T-helper 1 cell (primary cell): Measurements from ENCODE around the gene NKAIN2.
"Not testable (repeated sequence)": the region's sequence is repeated elsewhere in the genome, so short reads cannot be mapped to it uniquely, and the experiment has no call there.

Experiments used
- DNase-seq, 5 donors: peaks; one replicate each; pipeline ENCODE4 v3.0.0-alpha.2; 2012 to 2020

The NKAIN2 gene

DNA sequence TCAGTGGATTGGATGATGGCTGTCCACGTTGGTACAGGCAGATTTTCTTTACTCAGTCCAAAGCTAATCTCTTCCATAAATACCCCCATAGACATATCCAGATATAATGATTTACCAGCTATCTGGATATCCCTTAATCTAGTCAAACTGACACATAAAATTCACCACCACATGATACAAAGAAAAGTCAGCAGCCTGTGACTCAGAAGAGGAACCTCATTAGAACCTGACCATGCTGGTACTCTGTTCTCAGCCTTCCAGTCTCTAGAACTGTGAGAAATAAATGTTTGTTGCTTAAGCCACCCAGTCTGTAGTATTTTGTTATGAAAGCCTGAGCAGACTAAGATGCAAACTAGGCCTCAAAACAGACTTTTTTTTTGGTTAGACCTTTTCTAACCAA is 727.3 kb downstream of the NKAIN2 start:
- DNase-seq = no peak

DNA sequence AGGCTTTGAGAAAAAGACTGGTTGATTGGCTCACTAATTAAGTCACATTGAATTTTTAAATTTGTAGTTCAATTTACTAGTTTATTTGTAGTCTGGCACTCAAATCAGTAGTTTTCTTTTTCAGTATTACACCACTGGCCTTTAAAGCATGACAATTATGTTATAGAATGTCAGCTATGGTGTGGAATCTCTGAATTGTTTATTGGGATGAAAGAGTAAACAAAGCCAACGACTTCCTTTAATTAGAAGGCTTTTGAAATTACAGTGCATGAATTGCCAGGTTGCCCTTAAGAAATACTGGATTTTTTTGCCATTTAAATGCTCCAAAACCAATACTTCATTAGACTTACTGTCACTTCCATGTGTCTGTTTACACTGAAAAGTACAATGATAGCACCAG is 731.6 kb downstream of the NKAIN2 start:
- no peak for DNase-seq

DNA sequence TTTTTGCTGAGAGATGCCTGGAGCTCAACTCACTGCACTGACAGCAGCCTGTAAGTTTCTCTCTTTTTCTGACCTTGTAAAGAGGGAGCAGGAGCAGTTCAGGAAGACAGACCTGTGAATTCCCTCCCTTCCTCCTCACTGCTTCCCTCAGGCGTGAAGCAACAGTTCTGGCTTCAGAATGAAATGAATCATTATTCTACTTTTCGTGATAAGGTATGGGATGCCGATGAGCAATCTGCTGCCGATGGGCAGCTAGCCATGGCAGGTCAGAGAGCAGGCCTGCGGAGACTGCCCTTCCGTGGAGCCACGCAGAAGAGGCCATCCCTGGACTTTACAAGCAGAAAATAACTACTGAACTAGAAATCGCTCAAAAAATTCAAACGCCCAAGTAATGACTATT is 732.1 kb downstream of the NKAIN2 start:
- DNase-seq = no peak

DNA sequence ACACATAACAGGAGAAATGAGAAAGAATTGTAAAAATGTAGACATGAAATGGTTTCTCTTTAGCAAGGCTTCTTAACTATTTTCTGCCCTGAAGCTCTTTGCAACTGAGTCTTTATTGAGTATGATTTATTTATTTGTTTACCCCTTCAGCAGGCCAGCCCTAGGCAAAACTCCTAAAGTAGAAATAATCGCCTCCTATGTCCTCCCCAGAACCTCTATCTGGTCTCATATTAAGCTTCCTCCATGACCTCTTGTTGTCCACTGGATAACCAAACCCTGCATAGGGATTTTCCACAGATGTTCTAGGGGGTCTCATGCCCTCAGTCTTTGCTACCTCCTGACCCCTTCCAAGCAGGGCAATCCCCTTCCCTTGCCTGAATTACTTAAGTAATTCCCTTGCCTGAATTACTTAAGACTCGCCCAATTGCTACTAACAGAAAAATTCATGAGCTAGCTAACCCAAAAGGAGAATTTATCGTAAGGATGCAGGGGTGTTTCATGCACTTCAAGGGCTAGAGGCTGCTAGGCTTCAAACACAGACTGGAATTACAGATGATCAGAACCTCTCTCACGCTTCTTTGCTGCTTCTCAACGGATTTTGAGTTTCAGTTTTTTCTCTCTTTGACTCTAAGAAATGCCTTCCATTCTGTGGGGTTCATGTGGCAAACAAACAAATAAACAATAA is 732.6 kb downstream of the NKAIN2 start:
- no peak for DNase-seq

DNA sequence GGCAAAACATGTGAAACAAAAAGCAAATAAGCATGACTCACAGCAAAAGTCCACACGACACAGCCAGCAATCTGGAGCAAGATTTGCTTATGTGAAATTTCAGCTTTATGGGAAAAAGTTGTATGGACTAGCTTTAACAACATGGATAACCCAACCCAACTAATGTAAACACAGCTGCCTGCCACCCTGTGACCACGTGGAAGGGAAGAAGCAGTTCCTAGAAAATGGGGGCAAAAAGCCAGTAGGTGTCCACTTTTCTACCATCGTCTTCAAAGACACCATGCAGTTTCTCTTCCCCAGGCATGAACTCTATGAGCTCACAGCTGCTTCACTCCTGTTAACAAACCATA is 733.2 kb downstream of the NKAIN2 start:
- no peak for DNase-seq

DNA sequence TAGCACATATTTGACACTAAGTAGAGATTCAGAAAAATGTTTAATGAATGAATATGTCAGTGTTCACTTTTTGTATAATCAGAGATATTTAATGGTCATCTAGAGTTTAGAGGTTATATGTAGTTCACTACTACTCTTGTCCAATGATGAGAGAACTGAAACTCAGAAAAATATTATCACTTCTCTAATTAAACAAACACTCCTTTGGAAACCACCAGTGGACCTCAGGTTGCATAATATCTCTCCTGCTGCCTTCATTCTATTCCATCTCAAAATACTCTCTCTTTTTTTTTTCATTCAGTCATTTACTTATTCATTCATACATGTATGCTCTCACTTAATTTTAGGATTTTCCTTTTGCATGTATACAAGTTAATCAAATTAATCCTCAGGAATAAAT is 735.4 kb downstream of the NKAIN2 start:
- no peak for DNase-seq

DNA sequence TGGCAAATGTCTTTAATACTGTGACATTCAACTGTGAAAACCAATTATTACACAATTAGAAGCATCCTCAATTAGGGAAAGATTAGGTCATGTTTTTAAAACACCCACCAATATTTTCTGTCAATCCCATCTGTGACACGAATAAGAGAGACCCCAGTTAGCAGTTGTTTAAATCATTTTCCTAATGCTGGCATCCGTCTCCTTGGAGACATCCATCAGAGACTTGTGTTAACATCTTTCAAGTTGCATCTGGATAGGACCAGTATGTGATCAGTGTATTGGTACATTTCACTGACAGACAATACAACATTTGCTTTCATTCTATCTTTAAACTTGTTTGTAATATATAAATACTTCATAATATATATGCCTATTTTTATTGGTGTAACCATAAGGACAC is 737.9 kb downstream of the NKAIN2 start:
- DNase-seq = no peak

DNA sequence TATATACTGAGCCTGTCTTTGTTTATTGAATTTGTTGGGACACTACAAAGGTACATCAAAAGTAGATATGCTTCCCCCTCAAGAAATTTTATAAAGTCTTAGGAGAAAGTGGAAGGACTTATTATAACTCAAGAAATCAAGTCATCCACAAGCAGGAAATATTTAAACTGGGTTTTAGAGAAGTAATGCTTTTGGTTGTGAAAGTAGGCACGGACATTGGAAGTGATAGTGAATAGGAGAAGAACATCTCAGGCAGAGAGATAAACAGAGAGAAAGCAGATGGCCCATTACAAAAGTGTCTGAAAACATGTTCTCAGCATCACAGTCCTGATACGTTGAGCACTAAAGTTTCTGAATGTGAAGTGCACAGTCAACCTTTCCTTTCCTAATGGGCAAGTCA is 742.9 kb downstream of the NKAIN2 start:
- no peak for DNase-seq

DNA sequence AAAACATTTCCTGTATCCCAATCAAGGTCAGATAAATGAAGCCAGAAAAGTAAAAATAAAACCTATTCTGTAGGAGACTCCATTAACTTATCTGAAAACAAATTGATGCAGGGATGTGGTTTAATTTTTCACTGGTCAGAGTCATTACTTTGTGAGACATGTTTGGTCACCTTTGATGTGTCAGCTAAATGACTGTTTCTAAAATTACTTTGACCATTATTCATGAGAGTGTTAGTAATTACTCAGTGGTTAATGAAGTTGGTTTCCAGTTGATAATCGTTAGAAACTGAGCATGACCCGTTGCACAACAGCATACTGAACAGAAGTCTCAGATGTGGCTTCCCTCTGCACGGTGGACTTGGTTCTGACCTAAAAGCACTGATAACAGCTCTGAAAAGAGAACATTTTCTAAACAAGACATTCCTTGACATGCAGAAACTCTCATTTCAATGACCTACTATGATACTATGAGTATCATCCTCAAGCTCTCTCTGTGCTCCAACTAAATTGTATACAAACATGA is 748.1 kb downstream of the NKAIN2 start:
- no peak for DNase-seq

DNA sequence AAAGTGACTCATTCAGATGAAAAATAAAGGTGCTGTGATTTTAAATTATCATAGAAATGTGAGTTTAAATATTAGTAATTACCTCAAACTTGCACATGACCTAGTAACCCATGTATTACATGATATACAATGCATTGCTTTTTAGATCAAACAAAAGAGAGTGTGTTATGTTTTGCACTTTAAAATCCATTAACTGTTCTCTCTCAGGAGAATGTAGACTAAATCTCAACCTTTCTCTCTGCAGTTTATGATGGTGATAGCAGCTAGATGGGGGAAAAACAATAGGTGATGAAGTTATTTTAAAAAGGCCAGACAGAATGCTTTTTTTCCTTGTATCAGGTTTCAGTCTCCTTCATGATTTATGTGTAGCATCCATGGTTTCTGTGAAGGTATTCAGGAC is 754.2 kb downstream of the NKAIN2 start:
- DNase-seq = no peak

DNA sequence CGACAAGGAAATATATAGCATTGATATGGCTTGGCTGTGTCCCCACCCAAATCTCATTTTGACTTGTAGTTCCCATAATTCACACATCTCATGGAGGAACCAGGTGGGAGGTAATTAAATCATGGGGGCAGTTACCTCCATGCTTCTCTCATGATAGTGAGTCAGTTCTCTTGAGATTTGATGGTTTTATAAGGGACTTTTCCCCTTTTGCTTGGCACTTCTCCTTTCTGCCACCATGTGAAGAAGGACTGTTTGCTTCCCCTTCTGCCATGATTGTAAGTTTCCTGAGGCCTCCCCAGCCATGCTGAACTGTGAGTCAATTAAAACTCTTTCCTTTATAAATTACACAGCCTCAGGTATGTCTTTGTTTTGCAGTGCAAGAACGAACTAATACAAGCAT is 756.4 kb downstream of the NKAIN2 start:
- not testable (repeated sequence) for DNase-seq

DNA sequence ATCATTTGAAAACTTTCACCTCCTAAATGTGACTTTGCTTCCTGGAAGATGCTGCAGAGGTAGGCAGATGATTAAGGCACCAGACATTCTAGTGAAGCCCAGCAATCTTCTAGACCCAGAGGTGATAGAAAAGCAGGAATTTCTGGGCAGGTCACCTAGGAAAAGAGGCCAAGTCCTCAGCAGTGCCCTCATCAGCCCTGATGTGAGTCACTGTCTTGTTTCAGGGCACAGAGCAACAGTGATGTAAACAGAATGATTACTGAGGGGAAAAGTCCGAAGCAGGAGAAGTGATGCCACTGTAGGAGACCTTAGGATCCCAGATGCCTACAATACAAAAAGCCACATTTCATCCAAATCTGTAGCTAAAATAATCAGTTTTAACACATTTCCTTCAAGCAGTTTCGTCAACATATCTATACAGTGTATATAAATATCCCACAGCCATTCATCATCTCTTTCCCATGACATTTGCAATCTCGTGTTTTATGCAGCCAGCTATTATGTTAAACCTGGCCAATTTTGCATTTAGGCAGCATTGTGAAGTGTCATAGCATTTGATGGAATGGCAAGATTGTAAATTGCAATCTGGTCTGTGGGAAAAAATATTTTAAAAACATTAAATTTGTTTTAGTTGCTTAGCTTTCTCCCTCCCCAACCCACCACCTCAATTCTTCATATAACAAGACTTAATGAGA is 757.4 kb downstream of the NKAIN2 start:
- DNase-seq = no peak

DNA sequence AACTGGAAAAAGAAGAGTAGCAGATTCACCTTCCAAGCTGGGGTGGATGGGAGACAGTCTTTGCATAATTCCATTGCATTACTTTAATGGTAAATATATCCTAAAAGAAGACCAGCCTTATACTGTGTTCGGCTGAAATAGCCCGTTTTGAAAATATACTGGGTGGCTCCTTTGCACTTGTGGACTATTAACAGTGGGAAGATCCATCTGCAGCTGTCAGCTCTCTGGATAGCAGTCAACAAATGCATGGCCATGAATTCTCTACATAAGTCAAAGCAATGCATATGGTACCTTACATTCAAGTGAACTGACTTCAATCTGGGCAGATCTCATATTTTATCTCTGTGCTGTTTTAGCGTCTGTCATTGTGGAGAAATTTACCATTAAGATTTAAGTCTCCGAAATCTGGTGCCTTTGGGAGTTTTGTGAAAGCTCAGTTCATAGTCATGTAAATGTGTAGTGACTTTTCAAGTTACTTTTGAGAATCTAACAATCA is 758.0 kb downstream of the NKAIN2 start:
- DNase-seq = no peak

DNA sequence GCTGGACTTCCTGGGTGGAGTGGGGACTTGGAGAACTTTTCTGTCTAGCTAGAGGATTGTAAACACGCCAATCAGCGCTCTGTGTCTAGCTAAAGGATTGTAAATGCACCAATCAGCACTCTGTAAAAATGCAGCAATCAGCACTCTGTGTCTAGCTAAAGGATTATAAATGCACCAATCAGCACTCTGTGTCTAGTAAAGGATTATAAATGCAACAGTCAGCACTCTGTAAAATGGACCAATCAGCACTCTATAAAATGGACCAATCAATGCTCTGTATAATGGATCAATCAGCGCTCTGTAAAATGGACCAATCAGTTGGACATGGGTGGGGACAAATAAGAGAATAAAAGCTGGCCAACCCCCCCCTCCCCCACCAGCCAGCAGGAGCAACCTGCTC is 760.5 kb downstream of the NKAIN2 start:
- not testable (repeated sequence) for DNase-seq

DNA sequence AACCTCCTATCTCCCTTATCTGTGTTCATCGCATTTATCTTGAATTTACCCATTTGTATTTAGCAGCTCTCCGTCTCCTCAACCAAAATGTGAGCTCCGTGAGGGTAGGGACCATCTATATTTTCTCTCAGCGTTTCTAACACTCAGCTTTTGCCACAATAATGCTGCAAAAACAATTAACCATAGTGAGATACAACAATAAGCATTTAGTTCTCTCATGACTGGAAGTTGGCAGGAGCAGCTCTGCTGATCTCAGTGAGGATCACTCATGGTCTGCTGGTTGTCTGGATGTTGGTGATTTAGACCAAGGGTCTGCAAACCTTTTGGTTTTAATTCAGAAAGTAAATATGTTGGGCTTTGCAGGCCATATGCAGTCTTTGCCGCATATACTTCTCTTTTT is 763.7 kb downstream of the NKAIN2 start:
- no peak for DNase-seq

DNA sequence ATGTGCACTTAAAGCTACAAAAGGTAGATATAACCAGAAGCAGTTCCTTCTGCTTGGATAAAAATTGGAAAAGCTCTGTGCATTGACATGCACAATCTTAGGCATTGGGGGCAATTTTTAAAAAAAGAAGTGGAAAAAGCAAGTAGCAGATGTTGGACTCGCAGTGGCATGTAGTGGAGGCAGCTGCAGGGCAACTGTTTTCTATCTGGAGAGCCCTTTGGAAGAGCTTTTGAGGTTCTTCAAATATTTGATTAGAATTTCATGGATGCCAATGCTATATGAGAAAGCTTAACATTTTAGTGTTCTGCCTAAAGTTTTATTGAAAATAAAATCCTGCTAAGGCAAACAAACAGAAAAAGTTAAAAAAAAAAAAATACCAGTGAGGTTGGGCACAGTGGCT is 770.3 kb downstream of the NKAIN2 start:
- no peak for DNase-seq

DNA sequence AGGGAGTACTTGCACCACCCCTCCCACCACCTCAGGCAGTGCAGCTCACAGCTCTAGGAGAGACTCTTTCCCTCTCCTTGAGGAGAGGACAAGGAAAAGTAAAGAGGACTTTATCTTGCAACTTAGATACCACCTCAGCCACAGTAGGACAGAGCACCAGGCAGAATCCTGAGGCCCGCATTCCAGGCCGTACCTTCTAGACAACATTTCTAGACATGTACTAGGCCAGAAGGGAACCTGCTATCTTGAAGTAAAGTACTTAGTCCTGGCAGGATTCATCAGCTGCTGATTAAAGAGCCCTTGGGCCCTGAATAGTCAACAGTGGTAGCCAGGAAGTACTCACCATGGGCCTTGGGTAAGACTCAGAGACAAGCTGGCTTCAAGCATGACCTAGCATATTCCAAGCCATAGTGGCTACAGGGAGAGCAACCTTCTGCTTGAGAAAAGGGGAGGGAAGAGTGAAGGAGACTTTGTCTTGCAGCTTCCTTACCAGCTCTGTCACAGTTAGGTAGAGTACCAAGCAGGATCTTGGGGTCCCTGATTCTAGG is 774.1 kb downstream of the NKAIN2 start:
- no peak for DNase-seq

DNA sequence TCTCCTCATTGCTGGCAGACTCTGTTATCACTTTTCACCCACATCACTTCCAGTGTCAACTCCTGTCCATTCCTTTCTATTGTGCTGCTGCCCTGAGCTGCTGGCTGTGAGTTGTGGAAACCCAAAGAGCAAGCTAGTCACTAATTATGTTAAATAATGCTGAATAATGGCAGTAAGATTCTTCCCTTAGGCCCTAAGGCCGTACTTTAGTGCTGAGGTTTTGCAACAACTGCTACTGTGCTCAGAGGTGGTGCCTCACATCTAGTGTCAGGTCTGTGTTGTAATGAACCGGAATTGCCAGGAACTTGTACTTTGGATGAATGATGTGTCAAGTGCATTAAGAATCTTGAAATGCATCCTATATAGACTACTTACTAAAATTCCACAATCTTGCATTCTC is 786.3 kb downstream of the NKAIN2 start:
- no peak for DNase-seq

DNA sequence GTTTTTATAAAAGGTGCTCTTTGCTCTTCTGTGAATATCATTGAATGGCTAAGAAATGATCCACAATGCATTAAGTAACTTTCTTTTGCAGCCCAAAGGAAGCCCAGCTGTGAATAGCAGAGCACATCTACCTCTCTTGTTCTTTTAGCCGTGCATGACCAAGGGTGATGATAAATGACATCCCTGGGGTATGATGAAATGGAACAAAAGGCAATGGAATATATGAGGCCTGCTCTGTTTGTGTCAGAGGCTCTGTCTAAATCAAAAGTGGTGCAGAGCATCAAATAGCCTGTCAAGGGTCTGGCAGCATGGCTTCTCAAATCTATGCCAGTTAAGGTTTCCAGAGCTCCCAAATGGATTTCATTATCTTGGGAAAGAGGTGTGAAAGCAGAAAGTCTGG is 796.0 kb downstream of the NKAIN2 start:
- DNase-seq = no peak

DNA sequence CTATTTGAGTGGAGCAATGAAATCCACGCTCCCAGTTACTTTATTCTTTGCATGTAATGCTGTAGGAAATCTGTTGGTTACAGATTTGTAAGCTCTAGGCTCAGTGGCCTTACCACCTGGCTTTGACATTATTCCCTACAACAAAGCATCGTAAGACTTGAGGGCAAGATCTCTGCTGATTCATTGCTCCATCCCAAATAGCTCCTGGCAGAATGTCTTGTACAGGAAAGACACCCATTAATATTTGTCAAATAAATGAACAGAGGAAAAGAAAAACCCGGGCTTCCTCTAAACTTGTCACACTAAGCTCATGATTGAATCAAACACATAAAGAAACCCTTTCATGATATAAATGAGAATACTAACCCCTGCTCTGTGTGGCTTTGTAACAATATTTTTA is 801.1 kb downstream of the NKAIN2 start:
- no peak for DNase-seq

DNA sequence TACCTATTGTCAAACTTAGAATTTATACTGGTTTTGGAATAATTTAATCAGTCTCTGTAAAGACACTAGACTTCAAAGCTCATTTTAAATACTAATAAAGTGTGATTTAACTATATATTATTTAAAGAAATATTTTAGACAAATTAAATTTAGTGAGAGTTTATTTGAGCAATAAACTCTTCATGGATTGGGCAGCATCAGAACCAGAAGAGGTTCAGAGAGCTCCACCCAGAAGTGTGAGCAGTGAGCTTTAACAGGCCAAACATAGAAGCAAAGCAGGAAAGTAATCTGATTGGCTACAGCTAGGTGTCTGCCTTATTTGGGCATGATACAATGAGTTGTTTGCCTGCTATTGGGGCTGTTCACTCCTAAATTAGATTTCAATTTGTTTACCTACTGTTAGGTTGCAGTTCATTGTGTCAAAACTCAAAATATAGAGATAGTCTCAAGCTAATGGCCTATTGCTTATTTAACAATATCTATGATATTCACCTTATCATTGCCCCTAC is 803.5 kb downstream of the NKAIN2 start:
- no peak for DNase-seq

DNA sequence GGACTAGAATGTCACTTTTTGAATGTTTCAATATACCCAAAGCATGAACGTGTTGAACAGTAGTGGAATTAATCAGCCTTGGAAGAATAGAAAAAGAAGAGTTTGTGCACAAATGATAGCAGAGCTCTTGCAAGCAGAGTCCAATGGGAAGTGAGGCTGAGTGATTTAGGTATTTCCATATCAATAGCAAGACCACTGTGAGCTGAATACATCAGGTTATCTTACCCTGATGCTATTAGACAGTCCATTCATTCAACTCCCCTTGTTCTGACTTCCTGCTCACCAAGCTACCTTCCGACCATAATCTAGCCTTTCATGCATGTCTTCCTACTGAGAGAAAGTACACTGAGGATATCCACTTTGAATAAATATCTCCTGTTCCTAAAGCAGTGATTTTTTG is 809.4 kb downstream of the NKAIN2 start:
- no peak for DNase-seq

DNA sequence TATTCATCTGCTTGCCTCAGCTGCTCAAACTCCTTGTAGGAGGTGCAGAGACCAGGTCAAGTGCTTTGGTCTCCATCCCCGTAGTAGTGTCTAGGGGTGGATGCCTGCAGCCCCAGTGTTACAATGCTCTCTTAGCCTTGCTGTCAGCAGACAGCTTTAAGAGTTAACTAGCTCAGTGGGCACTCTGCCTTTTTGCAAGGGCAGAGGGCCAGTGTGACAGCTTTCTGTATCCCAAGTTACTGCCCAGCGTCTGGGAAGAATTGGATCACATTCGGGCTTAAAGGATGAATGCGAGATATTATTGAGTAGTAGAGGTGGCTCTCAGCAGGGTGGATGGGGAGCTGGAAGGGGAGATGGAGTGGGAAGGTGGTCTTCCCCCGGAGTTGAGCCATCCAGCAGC is 818.7 kb downstream of the NKAIN2 start:
- DNase-seq = no peak

DNA sequence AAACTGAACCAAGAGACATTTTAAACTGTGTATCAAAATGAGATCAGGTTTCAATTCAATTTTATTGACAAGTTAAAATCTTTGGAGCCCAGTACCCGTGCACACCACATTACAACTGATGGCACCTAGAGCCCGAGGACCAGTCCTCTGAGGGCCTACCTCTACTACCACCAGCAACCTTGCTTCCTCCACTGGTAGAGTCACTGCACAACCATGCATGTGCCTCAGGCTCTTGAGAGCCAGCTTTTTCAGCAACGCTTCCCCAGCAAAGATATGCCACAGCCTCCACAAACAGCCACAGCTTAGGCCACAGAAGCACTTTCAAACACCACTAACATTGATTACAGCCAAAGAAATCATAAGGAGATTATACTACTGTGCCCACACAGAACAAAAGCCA is 830.0 kb downstream of the NKAIN2 start:
- DNase-seq = no peak
